Amniotic epithelial cell (primary cell): ENCODE results near the gene IL7R.

Experiments
- DNase-seq: peaks from one replicate; pipeline ENCODE4 v3.0.0-alpha.2; 2010; ENCODE audit warnings: low read depth

The IL7R gene

DNA sequence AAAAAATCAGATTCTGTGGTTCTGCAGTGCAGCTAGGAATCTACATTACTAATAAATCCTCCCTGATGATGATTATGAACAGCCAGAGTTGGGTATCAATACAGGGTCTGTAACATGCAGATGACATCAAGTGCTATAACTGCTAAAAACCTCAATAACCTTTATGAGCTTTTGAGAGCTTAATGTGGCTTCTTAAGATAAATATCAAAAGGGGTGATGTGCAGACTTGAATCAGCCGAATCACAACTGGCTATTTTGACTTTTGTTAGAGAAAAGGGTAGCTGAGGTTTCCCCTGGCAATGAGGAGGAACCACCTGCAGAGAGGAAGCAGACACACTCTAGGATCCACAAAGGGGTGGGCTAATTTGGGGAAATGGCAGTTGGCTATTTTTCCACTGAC, 51.5 kb downstream of the IL7R start:
- no peak for DNase-seq

- DNase-seq, result no peak
Observed at GRCh38 chr5:35908814-35909213, 52.1 kb downstream of the IL7R start.

DNA sequence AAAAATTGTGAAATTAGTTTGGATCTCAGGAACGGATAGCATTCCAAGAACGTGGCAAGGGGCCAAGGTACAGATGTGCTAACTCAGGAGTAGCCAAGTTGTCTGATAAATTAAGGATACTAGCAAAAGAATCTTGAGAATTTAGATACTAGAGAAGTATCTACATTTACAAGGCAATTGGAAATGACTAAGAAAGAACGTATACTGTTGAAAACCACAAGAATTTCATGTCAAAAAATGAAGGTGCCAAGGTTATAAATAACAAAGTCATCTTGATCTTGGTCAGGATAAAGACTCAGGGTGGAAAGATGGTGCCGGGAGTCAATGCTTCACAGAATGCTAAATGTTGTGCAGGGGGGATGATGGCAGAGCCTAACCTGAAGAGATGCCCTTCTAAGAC, 62.5 kb downstream of the IL7R start:
- peak; percentile 95 for DNase-seq

DNA sequence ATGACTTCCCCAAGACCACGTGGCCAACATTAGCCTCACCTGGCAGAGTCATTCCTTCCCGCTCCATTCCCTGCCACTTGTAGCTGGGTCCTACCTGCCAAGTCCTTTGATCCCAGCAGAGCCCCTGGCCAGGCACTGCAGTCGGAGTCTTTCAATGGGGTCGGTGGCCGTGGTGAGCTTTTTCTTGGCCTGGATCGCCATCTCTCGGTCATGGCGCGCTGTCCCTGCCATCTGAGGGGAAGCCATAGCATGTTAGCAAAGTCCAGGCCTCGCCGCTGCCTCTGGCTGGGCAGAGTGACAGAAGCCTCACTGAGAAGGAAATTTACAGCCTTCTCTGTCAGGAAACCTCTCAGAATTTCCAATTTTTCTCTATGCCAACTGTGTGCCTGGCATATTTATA, 64.2 kb downstream of the IL7R start:
- no peak for DNase-seq

GRCh38 chr5:35921930-35922329, 65.2 kb downstream of the IL7R start:
- DNase-seq, result no peak

- no peak for DNase-seq
Observed at GRCh38 chr5:35922468-35922867, 65.8 kb downstream of the IL7R start.

DNA sequence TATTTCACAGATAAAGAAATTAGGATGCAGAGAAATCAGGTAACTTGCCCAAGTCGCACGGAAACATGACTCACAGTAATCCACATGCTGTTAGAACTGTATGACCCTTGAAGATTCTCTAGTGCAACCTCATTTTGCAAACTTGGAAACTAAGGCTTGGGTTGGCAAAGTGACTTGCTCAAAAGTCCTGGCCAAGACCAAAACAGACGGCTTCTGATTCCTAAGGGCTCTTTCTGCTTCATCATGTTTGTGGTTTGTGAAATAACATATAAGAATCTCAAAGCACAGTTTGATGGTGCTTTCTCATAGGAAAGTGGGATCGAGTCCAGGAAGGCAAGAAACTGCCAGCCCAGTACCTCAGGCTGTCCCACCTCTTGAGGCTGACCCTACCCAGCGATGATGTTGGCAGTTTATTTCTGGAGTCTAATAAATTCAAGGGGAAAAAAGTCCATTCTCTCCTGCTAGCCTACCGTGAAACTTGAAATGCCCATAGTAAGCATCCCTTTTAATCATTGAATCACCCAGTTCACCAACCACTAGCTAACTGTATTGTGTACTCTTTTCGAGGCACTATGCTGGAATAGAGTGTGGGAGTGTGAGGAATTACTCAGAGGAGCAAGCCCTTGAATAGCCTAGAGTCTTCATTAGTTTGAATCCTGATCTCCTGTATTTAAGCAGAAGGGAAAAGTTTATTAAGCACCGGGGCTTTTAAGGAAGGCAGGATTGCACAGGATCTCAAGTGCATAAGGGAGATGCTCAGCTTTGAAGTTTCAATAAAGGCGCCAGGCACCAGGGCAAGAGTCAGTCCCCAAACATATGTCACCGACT, 67.6 kb downstream of the IL7R start:
- peak; percentile 75 for DNase-seq

- DNase-seq, result peak; percentile 52
Observed at GRCh38 chr5:35924950-35925722, 68.4 kb downstream of the IL7R start.

DNA sequence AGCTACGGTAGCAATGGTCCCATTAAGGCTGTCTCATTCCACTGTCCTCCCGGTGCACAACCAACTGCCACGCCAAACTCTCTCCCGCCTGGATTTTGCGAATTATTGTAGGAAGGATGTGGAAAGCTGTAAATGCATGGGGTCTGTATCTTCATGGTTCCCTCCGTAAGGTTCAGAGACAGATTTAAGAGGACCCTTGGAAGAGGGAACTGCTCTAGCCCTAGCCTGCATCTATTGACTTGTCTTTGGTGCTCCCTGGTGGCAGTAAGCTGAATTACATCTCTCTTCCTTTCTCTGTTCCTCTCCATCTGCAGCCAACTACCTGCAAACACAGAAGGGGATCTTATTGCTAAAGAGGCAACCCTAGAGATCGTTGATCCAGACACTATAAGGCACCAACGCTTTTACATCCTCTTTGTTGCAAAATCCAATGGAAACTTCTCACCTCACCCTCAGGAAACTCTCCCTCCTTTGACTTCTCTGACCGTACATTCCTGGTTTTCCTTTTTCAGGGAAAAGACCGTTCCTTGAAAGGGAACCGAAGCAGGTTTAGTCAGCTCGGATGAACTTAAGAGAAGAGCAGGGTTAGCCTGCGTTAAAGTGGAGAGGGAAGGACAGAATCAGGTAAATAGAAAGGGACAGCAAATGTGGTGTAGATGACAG, 69.8 kb downstream of the IL7R start:
- DNase-seq, result peak; percentile 29
